GM21825 (cell line): ENCODE results near the gene SPTBN4.
"Not testable (repeated sequence)": the region's sequence is repeated elsewhere in the genome, so short reads cannot be mapped to it uniquely, and the experiment has no call there.

Source experiments
- ATAC-seq: cut with Tn5 transposase; IDR thresholded peaks from one replicate; pipeline ENCODE4 v1.9.1; 2021; ENCODE audit warnings: mild to moderate bottlenecking, moderate library complexity; ENCODE audit not compliant: unreplicated experiment

The SPTBN4 gene

DNA sequence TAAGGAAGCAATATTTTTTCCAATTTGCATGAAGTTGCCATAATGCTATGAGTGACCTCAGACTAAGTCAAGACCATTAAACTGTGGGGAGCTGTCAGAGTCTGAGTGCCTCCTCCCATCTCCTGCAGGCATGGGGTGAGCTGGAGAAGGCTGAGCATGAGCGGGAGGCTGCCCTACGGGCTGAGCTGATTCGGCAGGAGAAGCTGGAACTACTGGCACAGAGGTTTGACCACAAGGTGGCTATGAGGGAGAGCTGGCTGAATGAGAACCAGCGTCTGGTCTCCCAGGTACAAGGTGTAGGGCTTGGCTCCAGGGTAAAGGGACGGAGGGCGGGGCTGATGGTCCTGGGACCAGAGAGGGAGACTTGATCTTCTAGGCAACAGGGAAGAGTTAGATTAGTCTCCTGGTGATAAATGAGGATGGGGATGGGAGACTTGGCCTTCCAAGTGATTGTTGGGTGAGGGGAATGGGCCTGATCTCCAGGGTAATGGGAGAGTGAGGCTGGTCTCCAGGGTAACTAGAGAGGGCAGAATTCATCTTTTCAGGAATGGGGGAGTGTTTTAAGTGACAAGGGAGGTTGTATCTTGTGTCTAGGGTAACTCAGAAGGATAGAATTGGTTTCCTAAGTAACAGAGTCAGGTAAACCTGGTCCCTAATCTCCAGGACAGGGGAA is 36.0 kb downstream of the SPTBN4 start:
- no peak for ATAC-seq

DNA sequence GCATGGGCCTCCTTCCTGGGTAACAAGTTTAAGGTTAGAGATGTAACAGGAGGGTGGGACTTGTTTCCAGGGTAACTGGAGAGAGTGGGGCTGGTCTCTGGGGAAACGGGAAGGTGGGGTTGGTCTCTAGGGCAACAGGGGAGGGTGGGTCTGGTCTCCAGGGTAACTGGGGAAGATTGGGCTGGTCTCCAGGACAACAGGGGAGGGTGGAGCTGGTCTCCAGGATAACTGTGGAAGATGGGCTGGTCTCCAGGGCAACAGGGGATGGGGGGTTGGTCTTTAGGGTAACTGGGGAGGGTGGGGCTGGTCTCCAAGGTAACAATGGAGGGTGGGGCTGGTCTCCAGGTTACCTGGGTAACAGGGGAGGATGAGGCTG is 36.5 kb downstream of the SPTBN4 start:
- ATAC-seq, result no peak

DNA sequence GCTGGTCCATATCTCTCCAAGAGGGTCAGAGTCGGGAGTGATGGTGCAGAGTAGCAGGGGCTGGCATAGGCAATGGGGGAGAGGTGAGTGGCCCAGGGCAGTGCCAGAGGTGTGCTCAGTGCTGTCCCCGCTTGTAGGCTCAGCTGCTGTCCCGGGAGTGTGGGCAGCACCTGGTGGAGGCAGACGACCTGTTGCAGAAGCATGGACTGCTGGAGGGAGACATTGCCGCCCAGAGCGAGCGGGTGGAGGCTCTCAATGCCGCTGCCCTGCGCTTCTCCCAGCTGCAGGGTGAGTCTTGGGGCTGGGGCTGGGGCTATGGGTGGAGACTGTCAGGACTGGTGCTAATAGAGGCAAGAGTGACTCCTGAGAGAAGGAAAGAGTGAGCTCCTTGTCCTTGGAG is 39.3 kb downstream of the SPTBN4 start:
- ATAC-seq, result no peak

DNA sequence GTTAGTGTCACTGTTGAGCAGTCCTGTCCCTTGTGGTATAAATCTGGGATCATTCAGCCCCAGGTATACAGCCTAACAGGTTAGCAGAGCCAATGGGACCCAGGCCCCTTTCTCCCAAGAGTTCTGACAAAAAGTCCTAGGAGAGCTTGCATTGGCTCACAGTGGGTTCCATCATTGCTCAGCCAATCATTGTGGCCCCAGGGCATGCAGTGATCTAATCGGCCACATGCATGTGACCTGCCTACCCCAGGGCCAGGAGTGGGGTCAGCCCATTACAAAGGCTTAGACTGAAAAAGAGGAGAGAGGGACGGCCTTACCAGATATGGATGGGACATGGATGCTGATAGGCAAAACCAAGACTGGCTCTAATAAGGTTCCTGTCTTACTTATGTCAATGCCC is 41.1 kb downstream of the SPTBN4 start:
- ATAC-seq, result no peak

DNA sequence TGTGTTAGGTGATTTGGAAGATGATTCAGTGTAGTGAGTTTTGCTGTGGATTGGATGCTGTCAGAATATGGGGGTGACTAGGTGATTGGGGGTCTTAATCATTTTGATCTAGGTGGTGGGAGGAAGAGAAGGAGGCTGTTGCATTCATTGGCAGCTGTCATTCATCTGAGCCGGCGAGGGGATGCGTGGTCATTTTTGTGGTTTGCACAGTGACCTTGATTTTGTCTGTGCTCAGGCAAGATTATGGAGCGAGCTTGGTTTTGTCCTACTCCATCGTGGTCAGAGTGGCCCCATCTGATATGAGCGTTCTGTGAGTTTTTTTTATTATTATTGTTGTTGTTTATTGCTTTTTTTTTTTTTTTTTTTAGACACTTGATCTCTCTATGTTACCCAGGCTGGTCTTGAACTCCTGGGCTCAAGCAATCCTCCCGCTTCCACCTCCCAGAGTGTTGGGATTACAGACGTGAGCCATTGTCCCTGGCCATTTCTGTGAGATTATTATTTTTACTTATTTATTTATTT is 42.0 kb downstream of the SPTBN4 start:
- ATAC-seq, result no peak

DNA sequence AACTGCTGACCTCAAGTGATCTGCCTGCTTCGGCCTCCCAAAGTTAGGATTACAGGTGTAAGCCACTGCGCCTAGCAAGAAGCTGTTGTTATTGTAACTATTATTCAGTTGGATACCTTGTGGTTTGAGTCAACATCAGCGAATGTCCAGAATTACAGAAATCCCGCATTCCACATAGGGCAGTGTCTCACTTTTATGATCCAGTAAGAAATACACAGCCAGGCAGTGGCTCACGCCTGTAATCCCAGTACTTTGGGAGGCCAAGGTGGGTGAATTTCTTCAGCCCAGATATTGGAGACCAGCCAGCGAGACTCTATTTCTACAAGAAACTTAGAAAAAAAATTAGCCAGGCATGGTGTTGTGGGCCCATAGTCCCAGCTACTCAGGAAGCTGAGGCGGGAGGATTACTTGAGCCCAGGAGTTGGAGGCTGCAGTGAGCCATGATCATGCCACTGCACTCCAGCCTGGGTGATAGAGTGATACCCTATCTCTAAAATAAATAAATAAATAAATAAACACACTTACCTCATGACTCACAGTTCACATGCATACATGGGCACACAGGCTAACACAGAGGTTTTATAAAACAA is 43.8 kb downstream of the SPTBN4 start:
- ATAC-seq, result no peak

DNA sequence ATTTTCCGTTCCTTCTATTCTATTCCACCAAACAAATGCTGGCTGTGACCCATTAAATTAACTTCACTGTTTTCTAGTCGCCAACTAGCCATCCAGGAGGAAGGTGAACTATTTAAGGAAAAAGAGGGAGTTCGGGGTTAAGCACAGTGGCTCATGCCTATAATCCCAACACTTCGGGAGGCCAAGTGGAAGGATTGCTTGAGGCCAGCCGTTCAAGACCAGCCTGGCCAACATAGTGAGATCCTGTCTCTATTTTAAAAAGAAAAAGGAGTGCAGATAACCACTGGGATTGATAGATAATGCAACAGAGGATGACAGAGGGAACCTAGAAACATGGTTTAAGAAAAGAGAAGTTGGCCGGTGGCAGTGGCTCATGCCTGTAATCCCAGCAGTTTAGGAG is 44.7 kb downstream of the SPTBN4 start:
- no peak for ATAC-seq

DNA sequence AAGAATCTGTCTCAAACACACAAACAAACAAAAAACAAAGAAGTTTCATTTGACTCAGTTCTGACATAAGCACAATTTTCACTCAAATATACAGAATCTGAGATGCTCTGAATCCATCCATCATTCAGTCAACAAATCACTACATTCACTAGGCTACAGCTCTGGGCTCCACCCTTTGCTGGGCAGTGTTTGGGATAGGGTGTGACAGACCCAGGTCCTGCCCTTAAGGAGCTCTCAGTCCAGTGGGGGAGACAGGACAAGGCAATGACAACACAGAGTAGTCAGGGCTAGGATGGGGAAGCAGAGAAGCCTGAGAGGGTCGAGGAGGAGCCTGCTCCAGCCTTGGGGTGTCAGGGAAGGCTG is 45.3 kb downstream of the SPTBN4 start:
- no peak for ATAC-seq

DNA sequence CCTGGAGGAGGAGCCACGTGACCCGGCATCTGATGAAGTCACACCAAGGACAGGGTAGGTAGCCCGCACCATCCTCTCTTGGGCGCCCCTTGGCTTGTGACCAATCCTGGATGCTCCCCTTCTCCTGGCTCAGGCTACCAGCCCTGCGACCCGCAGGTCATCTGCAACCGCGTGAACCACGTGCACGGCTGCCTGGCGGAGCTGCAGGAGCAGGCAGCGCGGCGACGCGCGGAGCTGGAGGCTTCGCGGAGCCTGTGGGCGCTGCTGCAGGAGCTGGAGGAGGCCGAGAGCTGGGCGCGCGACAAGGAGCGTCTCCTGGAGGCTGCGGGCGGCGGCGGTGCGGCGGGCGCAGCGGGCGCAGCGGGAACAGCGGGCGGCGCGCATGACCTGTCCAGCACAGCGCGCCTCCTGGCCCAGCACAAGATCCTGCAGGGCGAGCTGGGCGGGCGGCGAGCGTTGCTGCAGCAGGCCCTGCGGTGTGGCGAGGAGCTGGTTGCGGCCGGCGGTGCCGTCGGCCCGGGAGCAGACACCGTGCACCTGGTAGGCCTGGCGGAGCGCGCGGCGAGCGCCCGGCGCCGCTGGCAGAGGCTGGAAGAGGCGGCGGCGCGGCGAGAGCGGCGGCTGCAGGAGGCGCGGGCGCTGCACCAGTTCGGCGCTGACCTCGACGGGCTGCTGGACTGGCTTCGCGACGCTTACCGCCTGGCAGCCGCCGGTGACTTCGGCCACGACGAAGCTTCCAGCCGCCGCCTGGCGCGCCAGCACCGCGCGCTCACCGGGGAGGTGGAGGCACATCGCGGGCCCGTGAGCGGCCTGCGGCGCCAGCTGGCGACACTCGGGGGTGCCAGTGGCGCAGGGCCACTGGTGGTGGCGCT is 45.9 kb downstream of the SPTBN4 start:
- ATAC-seq, result no peak

DNA sequence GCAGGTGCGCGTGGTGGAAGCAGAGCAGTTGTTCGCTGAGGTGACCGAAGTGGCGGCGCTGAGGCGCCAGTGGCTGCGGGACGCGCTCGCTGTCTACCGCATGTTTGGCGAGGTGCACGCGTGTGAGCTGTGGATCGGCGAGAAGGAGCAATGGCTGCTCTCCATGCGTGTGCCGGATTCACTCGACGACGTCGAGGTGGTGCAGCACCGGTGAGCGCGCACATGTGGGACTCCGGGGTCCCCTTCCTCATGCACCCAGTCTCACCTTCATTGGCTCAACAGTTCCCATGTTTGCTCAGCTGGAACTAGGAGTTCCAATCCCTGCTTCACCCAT is 46.5 kb downstream of the SPTBN4 start:
- ATAC-seq, result no peak

DNA sequence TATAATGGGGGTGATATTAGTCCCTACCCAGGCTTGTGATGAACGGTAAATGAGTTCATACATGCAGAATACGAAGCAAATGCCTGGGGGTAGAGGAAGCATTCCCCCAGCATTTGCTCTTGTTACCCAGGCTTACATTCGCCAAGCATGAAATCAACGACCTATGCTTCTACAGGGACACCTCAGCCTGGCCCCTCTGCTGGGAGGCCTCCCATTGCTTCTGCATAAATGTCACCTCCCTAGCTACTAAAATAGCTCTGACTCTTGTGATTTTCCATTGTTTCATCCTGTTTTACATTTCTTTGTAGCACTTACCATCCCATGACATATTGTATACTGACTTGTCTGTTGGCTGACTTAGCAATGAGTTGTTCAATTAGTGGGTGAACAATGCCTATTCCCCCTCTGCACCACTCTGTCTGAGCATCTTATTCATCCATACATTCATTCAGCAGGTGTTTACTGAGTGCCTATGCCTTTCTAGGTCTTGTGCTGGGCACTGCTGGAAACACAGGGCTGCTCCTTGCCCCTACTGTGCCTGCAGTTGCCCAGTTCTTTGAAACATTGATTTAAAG is 47.0 kb downstream of the SPTBN4 start:
- no peak for ATAC-seq

DNA sequence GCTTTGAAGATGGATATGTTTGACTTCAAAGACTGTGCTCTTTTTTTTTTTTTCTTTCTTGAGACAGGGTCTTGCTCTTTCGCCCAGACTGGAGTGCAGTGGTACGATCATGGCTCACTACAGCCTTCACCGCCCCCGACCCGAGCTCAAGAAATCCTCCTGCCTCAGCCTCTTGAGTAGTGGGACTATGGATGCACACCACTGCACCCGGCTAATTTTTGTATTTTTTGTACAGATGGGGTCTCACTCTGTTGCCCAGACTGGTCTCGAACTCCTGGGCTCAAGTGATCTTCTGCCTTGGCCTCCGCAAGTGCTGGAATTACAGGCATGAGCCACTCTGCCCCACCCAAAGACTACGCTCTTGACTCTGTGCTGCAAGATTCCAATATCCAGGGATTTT is 50.4 kb downstream of the SPTBN4 start:
- ATAC-seq, result no peak

DNA sequence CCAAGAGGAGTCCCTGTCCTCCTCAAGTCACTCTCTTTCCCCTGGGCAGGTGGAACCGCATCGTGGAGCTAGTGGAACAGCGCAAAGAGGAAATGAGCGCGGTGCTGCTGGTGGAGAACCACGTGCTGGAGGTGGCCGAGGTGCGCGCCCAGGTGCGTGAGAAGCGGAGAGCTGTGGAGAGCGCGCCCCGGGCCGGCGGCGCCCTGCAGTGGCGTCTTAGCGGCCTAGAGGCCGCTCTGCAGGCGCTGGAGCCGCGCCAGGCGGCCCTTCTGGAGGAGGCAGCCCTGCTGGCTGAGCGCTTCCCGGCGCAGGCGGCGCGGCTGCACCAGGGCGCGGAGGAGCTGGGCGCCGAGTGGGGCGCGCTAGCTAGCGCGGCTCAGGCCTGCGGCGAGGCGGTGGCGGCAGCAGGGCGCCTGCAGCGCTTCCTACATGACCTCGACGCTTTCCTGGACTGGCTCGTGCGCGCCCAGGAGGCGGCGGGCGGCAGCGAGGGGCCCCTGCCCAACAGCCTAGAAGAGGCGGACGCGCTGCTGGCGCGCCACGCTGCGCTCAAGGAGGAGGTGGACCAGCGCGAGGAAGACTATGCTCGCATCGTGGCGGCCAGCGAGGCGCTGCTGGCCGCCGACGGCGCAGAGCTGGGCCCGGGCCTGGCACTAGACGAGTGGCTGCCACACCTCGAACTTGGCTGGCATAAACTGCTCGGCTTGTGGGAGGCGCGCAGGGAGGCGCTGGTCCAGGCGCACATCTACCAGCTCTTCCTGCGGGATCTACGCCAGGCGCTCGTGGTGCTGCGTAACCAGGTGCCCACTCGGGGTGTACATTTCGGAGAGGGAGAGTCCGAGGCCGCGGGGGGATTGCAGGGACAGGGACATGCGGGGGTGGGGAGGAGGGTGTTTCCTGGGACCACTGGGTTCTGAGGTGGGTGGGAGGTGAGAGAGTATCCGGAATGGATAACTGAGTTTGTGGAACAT is 52.8 kb downstream of the SPTBN4 start:
- no peak for ATAC-seq

DNA sequence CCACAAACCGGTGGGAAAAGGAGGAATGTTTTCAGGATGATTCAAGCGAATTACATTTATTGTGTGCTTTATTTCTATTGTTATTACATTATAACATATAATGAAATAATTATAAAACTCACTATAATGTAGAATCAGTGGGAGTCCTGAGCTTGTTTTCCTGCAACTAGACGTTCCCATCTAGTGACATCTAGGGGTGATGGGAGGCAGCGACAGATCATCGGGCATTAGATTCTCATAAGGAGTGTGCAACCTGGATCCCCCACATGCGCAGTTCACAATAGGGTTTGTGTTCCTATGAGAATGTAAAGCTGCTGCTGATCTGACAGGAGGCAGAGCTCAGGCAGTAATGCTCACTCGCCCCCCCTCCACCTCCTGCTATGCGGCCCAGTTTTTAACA is 54.5 kb downstream of the SPTBN4 start:
- ATAC-seq, result no peak

DNA sequence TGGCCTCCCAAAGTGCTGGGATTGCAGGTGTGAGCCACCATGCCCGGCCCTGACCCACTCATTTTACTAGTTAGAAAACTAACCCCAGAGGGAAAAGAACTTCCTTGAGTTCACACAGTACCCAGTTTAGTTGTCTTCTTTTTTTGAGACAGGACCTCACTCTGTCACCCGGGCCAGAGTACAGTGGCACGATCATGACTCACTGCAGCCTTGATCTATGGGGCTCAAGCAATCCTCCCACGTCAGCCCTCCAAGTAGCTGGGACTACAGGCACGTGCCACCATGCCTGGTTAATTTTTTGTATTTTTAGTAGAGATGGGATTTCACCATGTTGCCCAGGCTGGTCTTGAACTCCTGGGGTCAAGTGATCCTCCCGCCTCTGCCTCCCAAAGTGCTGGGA is 55.1 kb downstream of the SPTBN4 start:
- not testable (repeated sequence) for ATAC-seq

DNA sequence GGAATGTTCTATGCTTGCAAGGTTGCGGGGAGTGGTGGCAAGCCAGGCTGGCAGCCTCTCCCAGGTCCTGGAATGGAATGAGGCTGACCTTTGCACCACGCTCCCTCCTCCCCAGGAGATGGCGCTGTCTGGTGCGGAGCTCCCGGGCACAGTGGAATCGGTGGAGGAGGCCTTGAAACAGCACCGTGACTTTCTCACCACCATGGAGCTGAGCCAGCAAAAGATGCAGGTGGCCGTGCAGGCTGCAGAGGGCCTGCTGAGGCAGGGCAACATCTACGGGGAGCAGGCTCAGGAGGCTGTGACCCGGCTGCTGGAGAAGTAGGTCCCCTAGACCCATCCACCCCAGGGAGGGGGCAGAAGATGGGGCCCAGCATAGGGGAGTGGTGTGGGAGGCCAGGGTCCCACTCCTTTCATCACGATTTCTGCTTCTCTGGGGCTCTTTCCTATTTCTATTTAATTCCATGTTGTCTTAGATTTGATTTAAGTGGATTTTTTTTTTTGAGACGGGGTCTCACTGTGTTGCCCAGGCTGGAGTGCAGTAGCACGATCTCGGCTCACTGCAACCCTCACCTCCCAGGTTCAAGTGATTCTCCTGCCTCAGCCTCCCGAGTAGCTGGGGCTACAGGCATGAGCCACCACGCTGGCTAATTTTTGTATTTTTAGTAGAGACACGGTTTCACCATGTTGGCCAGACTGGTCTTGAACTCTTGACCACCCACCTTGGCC is 56.7 kb downstream of the SPTBN4 start:
- ATAC-seq, result no peak

DNA sequence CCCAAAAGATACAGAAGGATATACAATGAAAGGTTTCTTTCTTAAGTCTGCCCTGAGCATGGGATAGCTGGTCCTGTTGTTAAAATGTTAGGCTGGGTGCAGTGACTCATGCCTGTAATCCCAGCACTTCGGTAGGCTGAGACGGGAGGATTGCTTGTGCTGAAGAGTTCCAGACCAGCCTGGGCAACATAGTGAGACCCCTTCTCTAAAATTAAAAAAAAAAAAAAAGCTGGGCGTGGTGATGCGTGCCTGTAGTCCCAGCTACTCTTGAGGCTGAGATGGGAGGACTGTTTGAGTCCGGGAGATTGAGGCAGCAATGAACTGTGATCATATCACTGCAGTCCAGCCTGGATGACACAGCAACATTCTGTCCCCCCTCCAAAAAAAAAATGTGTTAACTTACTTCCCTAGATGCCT is 57.3 kb downstream of the SPTBN4 start:
- no peak for ATAC-seq

DNA sequence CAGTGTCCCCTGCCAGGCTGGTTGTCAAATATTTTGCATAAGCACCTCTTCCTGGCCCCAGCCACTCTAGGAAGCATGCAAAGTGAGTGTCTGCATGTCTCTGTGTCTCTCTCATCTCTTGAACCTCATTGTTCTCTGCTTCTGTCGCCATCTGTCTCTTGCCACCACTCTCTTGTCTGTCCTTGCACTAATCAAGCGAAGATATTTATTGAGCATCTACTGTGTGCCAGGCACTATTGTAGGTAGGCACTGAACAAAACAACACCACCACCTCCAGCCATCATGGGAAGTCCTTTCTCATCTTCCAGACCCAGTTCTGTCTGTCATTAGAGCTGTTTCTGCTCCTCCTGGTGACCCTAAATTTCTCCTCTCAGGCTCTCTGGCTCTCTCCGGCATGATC is 57.9 kb downstream of the SPTBN4 start:
- ATAC-seq, result no peak

DNA sequence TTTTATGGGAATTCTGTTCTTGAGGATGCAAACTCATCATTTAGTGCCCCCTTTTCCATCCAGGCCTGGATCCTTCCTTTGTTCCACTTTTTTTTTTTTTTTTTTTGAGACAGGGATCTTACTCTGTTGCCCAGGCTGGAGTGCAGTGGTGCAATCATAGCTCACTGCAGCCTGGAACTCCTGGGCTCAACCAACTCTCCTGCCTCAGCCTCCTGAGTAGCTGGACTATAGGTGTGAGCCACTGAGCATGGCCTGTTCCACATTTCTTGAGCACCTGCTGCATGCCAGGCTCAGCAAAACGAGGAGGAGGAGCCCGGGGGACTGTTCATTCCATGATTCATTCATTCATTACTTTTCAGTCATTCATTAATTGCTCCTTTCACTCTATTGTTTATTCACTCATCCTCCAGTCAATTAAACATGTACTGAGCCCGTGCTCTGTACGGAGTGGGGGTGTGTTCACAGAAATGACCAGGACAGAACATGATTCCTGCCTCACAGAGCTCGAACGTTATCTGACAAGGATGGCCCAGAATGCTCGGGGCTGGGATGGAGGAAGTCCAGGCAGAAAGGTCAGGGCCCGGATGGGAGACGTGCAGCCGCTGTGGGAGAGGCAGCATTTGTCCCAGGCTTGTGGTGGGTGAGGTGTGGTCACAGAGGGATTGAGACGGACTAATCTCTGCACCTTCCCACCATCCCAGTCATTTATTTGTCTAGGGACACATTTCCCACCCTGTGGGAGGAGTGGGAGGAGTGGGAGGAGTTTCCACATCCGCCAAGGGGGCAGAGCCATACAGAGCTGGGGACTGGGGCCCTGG is 58.6 kb downstream of the SPTBN4 start:
- ATAC-seq, result no peak
